Measurements from ENCODE around the gene DHX30.
"Not testable (repeated sequence)": the region's sequence is repeated elsewhere in the genome, so short reads cannot be mapped to it uniquely, and the experiment has no call there.

Gene DHX30

DNA sequence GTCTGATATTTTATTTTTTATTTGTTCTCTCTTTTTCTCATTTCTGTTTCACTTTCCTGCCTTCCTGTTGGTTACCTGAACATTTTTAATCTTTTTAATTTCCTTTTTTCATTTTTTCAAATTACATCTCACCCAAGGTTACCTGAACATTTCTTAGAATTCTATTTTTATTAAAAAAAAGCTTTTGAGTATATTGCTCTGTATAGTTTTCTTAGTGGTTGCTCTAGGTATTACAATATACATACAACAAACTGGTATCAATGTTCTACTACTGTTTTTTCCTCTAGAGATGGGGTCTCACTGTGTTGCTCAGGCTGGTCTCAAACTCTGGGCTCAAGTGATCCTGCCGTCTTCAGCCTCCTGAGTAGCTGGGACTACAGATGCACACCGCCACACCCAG, 79.4 kb downstream of the DHX30 start:
- no peak for DNase-seq (ENCODE audit: low read depth)

DNA sequence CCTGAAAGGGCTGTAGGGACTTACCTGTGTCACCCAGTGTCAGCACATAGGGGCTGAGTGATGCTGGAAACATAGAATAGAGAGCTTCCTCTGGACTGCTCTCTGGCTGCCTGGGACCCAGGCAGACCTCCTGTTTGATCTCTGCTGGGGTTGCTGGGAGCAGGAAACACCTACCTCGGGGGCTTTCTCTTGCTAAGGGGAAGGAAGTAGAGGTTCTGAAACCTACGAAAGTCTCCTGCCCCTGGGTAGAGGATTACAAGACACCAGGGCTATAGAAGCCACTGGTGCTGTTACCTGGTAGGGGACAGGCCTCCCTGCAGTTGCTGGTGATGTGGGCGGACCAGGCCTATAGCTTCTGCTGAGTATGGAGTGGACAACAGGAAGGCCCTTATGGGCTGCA, 81.7 kb downstream of the DHX30 start:
- no peak for DNase-seq (ENCODE audit: low read depth)

DNA sequence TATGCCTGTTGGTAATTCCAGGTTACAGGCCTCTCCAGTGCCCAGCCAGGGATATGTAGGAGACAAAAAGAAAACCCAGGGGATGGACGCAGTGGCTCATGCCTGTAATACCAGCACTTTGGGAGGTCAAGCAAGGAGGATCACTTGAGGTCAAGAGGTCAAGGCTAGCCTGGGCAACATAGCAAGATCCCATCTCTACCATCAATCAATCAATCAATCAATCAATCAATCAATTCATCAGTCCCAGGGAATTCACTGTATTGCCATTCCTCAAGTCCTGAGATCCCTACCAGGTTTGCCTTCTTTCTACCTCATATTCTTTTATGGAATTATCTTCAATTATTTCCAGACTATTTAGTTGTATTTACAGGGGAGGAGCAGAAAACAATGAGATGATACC, 82.2 kb downstream of the DHX30 start:
- DNase-seq (ENCODE audit: low read depth): no peak

DNA sequence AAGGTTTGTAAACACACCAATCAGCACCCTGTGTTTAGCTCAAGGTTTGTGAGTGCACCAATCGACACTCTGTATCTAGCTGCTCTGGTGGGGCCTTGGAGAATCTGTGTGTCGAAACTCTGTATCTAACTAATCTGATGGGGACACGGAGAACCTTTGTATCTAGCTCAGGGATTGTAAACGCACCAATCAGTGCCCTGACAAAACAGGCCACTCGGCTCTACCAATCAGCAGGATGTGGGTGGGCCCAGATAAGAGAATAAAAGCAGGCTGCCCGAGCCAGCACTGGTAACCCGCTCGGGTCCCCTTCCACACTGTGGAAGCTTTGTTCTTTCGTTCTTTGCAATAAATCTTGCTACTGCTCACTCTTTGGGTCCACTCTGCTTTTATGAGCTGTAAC, 85.1 kb downstream of the DHX30 start:
- DNase-seq (ENCODE audit: low read depth): not testable (repeated sequence)

DNA sequence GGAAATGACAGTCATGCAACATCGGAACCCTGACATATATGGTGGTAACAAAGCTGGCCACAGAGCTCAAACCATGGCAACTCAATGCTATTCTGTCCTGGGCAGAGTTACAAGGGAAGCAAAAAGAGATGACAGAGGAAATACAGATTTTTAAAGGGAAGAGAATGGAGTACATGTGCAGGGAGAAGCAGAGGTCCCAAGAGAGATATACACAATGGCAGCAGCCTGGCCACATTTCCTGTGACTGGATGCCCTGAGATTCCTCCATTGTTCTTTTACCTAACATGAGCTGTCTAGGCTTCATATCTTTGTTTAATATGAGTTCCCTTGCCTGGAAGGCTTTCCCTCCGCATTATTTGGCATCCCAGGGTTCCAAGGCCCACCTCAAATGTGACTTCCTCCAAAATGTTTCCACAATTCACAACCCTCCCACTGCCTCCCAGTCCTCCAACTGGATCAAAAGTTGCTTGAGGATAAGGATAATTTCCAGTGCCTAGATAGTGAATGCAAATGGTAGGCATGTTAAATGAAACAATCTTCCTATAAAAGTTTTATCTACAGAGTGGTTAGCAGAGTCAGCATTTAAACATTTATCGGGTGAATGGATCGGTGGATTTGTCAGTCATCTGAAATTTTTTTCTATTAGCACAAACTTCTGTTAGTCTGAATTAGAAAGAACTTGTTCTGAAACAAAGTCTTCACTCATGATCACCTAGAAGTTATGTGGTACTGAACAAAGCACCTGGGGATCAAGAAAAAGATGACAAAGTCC, 86.2 kb downstream of the DHX30 start:
- no peak for DNase-seq (ENCODE audit: low read depth)

DNA sequence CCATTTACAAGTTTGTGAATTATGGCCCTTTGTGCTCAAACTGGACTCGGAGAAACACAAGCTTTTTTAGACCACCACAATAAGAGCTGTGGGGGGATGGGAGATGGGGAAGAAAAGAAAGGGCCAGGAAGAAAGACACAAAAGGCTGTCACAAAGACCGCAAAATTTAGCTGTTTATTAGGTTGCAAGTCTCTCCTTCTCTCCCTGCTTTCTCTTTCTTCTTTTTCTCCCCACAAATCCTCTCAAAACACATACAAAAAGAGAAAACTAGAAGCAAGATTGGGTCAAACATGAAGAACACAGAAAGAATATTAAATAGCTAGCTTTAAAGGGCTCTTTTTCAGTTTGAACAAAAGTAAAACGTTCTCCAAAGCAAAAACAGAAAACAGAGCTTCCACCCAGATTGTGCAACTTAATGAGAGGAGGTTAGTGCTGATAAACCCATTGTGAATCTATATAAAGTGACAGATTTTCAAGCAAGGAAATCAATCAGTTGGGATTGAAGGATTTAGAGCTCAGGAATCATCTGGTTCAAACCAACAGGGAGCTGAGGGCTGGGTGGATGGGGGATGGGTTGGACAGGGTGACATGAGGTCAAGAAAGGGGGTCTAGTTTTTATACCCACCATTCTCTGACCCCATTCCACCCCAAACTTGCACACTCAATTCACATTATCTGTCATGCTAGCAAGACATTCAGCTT, 87.3 kb downstream of the DHX30 start:
- no peak for DNase-seq (ENCODE audit: low read depth)

DNA sequence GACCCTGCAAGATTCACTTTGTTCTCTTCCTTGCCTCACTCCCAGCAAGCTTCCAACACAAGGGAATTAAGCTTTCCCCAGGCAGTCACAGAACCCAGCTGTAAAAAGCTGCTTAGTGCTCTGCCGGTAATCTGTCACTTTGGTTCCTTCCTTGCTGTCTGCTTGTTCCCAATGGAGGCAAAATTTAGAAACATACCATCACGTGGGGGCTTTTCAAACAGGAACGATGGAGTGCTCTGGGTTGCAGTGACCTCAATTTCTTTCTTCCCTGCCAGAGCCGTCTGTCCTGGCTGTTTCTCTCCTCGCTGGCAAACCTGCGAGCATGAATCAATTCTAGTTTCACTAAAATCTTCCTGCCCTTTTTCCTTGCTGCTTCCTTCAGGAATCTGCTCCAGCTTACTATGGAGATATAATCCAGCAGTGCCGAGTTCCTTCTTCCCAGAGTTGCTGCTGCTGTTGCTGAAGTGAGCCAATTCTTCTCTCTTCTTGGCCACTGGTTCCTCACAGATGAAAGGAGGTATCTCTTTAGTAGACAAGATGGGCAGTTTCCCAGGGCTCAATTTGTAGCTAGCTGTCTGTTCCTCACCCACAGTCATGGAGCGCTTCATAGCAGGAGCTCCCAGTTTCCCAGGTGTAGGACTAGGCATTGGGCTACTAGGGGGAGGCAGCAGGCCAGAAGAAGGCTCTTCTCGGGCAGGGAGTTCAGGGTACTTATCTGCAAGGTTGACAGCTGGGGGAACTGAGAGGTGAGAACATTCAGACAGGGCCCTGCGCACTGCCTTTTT, 88.1 kb downstream of the DHX30 start:
- DNase-seq (ENCODE audit: low read depth): no peak

DNA sequence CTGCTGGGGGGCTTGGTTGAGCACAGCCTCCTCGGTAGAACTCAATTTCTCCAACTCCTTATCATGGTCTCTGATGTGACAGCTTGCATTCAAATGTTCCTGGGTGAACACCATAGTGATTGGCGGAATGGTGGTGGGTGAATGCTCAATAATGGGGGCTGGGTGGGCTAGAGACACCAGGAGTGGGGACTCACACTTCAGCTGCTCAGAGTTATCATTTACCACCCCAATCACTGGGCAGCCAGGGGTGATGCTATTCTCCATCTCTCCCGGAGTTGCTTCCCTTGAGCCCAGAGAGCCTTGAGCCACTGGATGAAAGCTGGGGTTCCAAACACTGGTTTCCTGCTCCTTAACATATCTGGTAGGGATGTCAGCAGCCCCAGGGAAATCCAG, 88.7 kb downstream of the DHX30 start:
- no peak for DNase-seq (ENCODE audit: low read depth)

DNA sequence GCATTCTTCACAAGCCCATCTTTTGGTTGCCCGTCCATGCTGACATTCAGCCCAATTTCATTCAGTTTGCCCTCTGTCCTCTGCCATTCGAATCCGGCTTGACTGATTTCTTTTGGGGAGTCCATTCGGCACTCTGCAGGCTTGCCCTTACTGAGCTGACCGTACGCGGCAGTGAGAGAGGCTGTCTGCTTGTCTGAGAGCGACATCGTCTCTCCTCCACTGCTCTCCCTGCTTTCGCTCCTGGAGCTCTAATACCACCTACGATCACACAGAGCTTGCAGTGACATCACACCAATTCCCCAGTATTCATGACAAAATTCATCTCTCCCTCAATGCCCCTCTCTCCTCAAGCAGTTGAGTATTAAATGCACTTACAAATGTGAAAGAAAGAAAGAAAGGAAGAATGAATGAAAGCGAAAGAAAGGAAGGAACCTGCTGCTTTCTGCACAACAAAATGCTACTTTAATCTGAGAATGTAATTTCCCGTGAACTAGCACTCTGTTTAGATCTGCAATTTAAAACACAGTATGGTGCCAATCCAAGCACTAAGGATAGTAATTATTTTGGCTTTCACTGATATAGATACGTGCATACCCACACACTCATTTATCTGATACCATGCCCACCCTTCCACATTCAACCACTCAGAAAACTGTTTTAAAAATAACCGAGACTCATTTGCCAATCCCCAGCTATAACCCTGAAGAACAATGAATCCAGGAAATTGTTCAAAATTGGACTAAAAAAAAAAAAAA, 89.5 kb downstream of the DHX30 start:
- no peak for DNase-seq (ENCODE audit: low read depth)

DNA sequence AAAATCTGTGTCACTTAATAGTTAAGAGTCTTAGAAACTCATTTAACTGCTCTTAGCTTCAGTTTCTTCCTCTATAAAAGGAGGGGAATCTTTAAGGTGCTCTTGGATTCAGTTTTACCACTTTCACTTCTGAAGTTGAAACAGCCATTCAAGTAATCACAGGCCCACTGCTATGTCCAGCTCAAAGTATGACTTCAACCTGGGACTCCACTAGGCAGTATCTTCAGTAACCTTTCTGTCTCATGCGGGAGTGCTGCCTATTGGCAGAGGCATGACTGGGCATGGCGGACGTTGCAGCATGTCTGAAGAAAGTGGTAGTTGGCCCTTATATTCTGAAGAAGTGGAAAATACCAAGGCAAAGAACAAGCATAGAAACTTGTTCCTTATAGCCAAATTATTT, 92.3 kb downstream of the DHX30 start:
- DNase-seq (ENCODE audit: low read depth): no peak

DNA sequence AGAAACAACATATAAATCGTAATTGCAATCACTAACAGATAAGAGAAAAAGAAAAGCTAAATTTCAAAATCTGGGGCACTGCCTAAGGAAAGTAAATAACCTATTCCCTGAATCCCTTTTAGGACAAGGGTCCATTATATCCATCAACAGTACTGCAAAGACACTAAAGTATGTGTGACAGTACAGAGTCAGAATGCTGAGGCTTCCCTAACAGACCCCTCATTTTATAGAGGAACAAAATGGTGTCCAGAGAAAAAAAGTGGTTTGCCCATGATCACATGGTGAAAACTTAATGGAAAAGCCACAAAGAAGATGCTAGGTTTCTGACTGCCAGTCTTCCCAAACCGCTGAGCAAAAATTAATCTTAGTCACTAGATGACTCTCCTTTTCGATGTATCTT, 93.8 kb downstream of the DHX30 start:
- DNase-seq (ENCODE audit: low read depth): no peak

DNA sequence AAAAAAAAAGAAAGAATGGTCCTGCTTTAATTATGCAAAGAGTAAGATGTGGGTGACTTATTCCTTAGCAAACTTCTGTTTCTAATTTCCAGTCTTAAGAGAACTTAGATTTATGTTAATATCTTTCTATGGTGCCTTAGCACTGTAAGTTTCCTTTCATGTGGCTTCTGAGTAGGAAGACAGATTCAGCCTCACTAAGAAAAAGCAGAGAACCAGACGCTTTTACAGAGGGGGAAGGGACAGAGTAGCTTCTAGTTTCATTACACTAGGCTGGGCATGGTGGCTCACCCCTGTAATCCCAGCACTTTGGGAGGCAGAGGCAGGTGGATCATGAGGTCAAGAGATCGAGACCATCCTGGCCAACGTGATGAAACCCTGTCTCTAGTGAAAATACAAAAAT, 95.0 kb downstream of the DHX30 start:
- no peak for DNase-seq (ENCODE audit: low read depth)

DNA sequence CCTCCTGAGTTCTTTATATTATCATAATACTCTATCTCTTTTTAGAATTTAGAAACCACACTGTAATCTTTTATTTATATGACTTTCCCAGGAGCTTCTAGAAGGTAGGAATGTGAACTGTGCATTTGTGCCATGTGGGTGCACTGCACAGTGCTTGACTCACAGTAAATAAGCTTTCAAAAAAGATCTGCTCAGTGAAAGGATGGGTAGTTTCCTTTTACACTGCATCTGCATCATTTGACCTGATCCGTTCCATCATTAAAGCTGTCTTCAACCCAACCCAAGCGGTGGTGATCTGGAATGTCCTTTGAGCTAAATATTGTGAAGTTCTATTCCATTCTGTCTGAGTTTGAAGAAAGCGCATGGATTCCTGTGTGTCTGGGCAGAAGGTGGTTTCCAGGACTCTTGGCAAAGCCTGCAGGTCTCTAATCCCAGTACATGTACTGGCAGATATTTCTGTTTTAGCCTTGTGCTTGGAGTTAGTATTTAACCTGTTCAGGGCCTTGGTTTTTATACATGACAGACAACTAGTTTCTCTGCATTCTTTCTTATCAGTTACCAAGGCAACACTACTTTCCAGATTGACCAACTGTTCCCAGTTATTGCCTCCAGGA, 96.7 kb downstream of the DHX30 start:
- DNase-seq (ENCODE audit: low read depth): no peak
